Measurements from ENCODE around the gene FOXE3. TPM values are rescaled to one million over a fixed set of nuclear protein-coding genes. Genes with fewer than 3 reads are reported as not detected.

The FOXE3 gene
- total and polyA plus RNA-seq, 2 of the 8 experiments (the other 6 are each of a cell fraction or from before 2014, with no cell fraction given), result 0.18 TPM; not detected in 1

- TF ChIP-seq CREB1 (IDR thresholded peaks at IDR 0.05) (no peak), FOSL1 (IDR thresholded peaks at IDR 0.05; ENCODE audit: insufficient read depth, low read depth, low read length) (no peak)
These were observed 31.1 kb upstream of the FOXE3 start (continued) for GRCh38 chr1:47385020-47385419.

Measured in H1 (cell line).